ENCODE data around the gene EFNA3.

- TF ChIP-seq CTCF (IDR thresholded peaks at IDR 0.05; ENCODE audit: insufficient read depth, low read length, poor library complexity, severe bottlenecking): no peak
- TF ChIP-seq EZH2phosphoT487 (conservative IDR thresholded peaks at IDR 0.05; ENCODE audit: low read length): no peak
Measured at GRCh38 chr1:155092641-155093040, 14.0 kb downstream of the EFNA3 start.

Measured in SU-DHL-6 (cell line).